C4-2B (cell line): ENCODE results near the gene MAGEA4.

Experiments used
- CTCF ChIP-seq: fragments of 450-650 bp; conservative IDR thresholded peaks from 2 replicates; pipeline ENCODE4 v1.5.1; 2017; ENCODE audit warnings: mild to moderate bottlenecking
- ZFX ChIP-seq: fragments of 450-650 bp; IDR thresholded peaks from 2 replicates; pipeline ENCODE4 v1.6.1; 2017

GRCh38 chrX:151921866-151922265 lies 9.2 kb downstream of the MAGEA4 start:
- no peak for TF ChIP-seq CTCF
- TF ChIP-seq ZFX, result no peak
